ENCODE measurements around the gene ZNF765. TPM values are rescaled to one million over a fixed set of nuclear protein-coding genes. Genes with fewer than 3 reads are reported as not detected.

Gene ZNF765
- total RNA-seq: 14.1 and 14.6 TPM in 2 replicates

GRCh38 chr19:53394974-53395839 is at the start of gene ZNF765:
ZNF765 (plus strand) TSS chr19:53395149; CDS start chr19:53398016, 2,867 bp downstream.

DNA sequence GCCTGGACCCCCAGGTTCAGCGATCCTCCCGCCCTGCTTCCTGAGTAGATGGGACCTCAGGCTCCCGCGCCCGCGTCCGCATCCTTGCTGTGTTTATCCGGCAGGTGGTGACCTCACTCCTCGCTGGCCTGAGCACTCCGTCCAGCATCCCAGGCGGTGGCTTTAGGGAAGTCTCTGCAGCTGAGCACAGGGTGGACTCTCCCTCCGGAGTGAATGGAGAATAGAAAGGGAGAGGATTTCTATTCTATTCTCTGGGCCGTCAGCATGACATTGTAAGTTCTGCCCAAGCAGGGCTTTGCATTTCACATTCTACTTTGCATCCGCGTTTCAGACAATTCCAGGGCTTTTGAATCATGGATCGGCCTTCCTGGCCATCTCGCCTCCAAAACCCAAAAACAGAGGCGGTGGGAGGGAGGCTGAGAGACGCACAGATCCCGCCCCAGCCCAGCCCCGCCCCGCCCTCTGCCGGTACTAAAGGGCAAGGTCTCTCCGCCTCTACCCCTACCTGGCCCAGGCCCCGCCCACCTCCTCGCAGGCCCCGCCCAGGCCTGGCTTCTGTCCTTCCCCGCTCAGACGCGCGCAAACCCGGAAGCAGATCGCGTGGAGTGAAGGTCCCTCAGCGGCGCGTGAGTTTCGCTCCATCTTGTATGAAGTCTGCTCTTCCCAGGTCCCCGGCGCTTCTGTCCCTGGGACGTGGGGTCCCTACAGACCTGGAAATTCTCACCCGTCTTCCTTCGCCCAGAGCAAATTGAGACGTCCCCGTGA is 29.6 kb upstream of the ZNF765 start, which contains the start of gene ZNF525:
ZNF525 (plus strand) TSS at position 572 of the 765 bp plus-strand sequence. CDS start 6,577 bp downstream, outside the sequence.

DNA sequence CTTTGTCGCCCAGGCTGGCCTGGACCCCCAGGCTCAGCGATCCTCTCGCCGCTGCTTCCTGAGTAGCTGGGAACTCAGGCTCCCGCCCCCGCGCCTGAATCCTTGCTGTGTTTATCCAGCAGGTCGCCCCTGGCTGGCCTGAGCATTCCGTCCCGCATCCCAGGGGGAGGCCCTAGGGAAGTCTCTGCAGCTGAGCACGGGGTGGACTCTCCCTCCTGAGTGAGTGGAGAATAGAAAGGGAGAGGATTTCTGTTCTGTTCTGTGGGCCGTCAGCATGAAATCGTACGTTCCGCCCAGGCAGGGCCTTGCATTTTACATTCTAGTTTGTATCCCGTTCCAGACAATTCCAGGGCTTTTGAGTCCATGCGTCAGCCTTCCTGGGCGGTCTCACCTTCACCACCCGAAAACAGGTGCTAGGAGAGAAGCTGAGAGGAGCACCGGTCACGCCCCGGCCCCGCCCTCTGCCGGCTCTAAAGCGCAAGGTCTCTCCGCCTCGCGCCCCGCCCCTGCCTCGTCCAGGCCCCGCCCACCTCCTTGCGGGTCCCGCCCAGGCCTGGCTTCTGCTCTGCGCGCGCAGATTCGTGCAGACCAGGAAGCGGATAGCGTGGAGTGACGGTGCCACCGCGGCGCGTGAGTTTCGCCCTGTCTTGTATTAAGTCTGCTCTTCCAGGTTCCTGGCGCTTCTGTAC is 36.6 kb downstream of the ZNF765 start, which contains the start of gene ZNF761:
ZNF761 (plus strand) TSS at position 586 of the 689 bp plus-strand sequence. CDS start 15,285 bp downstream, outside the sequence.

DNA sequence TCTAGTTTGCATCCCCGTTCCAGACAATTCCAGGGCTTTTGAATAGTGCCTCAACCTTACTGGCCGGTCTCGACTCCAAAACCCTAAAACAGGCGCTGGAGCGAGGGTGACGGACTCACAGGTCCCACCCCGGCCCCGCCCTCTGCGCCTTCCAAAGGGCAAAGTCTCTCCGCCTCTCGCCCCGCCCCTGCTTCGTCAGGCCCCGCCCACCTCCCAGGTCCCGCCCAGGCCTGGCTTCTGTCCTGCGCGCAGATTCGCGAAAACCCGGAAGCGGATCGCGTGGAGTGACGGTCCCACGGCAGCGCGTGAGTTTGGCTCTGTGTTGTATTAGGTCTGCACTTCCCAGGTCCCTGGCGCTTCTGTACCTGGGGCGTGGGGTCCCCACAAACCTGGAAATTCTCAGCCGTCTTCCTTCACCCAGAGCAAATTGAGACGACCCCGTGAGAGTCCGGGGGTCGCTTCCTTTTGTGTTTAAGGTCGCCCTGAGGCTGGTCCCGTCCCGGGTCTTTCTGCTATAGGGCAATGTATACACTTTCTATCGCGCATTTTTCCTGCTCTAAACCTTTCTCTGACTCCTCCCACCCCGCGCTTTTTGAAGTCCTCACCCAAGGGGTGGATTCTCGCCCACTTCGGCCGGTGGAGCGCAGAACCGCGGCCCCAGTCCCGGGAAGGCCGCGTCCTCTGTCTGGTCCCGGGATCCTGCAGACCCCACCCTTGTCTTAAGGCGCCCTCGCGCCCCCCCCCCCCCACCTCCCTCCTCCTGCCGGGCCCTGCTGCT is 72.7 kb downstream of the ZNF765 start, which contains the start of gene ZNF813:
ZNF813 (plus strand) TSS at position 249 of the 778 bp plus-strand sequence. CDS start 16,090 bp downstream, outside the sequence.

Other genes starting within 250 kb of the ZNF765 start
- gene ZNF347, start 236.1 kb upstream of the ZNF765 start, total RNA-seq: 7.6 and 9.9 TPM in 2 replicates
- 4.4 and 4.6 TPM in 2 replicates for gene ZNF665, start 201.8 kb upstream of the ZNF765 start, total RNA-seq
- 11.2 and 11.6 TPM in 2 replicates for gene ZNF677, start 140.3 kb upstream of the ZNF765 start, total RNA-seq
- not detected in 2 replicates for gene VN1R2, start 136.9 kb upstream of the ZNF765 start, total RNA-seq
- not detected in 2 replicates for gene VN1R4, start 127.4 kb upstream of the ZNF765 start, total RNA-seq
- gene ZNF845, start 61.4 kb upstream of the ZNF765 start, total RNA-seq: 8.4 and 9.1 TPM in 2 replicates
- 6.5 TPM in 2 replicates for gene ZNF525, start 29.4 kb upstream of the ZNF765 start, total RNA-seq
- gene ZNF761, start 36.8 kb downstream of the ZNF765 start, total RNA-seq: 13.8 and 14.6 TPM in 2 replicates
- gene ZNF813, start 72.6 kb downstream of the ZNF765 start, total RNA-seq: 3.0 and 3.1 TPM in 2 replicates
- gene ZNF331, start 143.0 kb downstream of the ZNF765 start, total RNA-seq: 8.3 and 13.0 TPM in 2 replicates
- gene DPRX, start 236.8 kb downstream of the ZNF765 start, total RNA-seq: not detected in 2 replicates

All from uterine smooth muscle cell (primary cell).